Measurements from ENCODE around the gene LRCOL1. TPM values are rescaled to one million over a fixed set of nuclear protein-coding genes. Genes with fewer than 3 reads are reported as not detected.
A peak's percentile ranks its signal among the peaks of the same experiment; 100 is the strongest.

LRCOL1 gene
- total RNA-seq, 1 donor from 2014 or later: not detected

DNA sequence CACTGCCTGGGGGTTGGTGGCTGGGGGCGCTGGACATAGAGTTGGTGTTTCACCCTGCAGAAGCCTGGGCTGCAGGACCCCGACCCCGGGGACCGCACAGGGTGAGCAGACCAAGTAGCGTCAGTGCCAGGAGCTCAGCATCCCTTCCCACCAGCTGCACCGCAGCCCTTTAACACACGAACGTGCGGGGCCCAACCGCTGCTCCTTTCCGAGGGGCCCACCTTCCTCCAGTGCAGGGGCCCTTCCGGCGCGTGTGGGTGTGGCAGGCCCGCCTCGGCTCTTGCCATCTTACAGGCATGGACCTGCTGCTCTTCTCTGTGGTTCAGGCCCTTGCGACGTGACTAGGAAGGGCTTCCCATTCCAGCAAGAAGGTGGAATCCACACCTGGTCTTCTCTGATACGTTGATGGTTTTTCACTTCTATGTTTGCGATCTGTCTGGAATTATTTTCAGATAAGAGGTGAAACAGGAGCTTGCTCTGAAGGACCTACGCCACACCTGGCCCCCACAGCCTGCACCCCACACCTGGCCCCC lies 47.8 kb downstream of the LRCOL1 start:
- Histone ChIP-seq H3K27me3 (ENCODE audit: control insufficient read depth, insufficient read depth, low read length) (no peaks in the 10 kb centered on the region), H3K36me3 (ENCODE audit: control insufficient read depth, insufficient read depth, low read length) (peaks cover 18% of the 10 kb centered on the region), H3K4me3 (ENCODE audit: low read depth, low read length) (no peak overlapping the region)
- FAIRE-seq (no peak), DNase-seq (ENCODE audit: low read depth) (peak; percentile 29)
- TF ChIP-seq CTCF (IDR thresholded peaks at IDR 0.05; ENCODE audit: insufficient read depth, low read length, severe bottlenecking): no peak

- FAIRE-seq: no peak
- peak; percentile 33 for DNase-seq (ENCODE audit: low read depth)
- H3K27me3 ChIP-seq (ENCODE audit: control insufficient read depth, insufficient read depth, low read length): no peaks in the 10 kb centered on the region
- TF ChIP-seq CTCF (IDR thresholded peaks at IDR 0.05; ENCODE audit: insufficient read depth, low read length, severe bottlenecking): peak; percentile 81
- H3K4me3 ChIP-seq (ENCODE audit: low read depth, low read length): no peak overlapping the region
- H3K36me3 ChIP-seq (ENCODE audit: control insufficient read depth, insufficient read depth, low read length): peaks cover 10% of the 10 kb centered on the region
Observed at GRCh38 chr12:132561427-132562156, 48.8 kb downstream of the LRCOL1 start.

DNA sequence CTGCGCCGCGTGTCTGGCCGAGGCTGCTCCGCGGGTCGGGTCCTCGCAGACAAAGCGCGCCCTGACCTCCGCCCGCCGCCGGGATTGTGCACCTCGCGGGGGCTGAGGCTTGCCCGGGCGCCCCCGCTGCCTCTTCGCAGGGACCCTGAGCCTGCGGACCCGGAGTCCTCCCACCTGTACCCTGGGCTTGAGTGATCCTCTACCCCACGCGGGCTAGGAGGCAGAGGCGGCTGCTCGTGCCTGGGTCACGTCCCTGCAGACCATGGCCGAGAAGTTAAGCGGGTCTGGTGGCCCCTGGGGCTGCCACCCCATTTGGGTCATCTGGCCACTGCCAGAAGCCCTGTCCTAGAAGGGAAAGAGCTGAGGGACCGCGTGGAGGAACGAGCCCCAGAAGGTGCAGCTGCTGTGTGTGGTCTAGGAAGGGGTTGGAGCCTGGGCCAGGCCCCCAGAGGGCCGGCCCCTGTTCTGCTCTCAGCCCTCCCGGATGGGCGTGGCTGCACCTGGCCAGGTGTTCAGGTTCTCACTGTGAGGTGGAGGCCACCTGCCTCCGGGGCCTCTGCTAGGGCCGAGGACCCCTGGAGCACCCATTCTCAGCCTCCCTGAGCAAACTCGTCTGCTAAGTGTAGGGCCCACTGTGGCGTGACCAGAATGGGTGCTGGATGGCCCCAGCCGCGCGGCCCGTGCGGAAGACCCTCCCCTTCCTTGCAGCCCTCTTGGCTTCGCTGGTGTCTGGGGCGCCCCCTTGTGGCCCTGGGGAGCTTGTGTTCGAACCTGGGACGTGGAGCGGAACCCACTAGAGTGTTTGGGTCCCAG lies 49.6 kb downstream of the LRCOL1 start:
- FAIRE-seq: no peak
- peak overlapping the region; percentile 69 for H3K4me3 ChIP-seq (ENCODE audit: low read depth, low read length)
- DNase-seq (ENCODE audit: low read depth): peak; percentile 63
- H3K36me3 ChIP-seq (ENCODE audit: control insufficient read depth, insufficient read depth, low read length): peaks cover 6% of the 10 kb centered on the region
- H3K27me3 ChIP-seq (ENCODE audit: control insufficient read depth, insufficient read depth, low read length): no peaks in the 10 kb centered on the region
- TF ChIP-seq CTCF (IDR thresholded peaks at IDR 0.05; ENCODE audit: insufficient read depth, low read length, severe bottlenecking): peak; percentile 83

- FAIRE-seq: no peak
- peak overlapping the region; percentile 69 for H3K4me3 ChIP-seq (ENCODE audit: low read depth, low read length)
Observed at GRCh38 chr12:132560364-132560613, 50.1 kb downstream of the LRCOL1 start.

GRCh38 chr12:132559652-132560363 lies 50.6 kb downstream of the LRCOL1 start:
- TF ChIP-seq CTCF (IDR thresholded peaks at IDR 0.05; ENCODE audit: insufficient read depth, low read length, severe bottlenecking): no peak
- Histone ChIP-seq H3K4me3 (ENCODE audit: low read depth, low read length) (peak overlapping the region; percentile 69), H3K36me3 (ENCODE audit: control insufficient read depth, insufficient read depth, low read length) (peaks cover 1% of the 10 kb centered on the region), H3K27me3 (ENCODE audit: control insufficient read depth, insufficient read depth, low read length) (no peaks in the 10 kb centered on the region)
- DNase-seq (ENCODE audit: low read depth): no peak
- FAIRE-seq: no peak

More at GRCh38 chr12:132560364-132560613, 50.1 kb downstream of the LRCOL1 start:
- Histone ChIP-seq H3K27me3 (ENCODE audit: control insufficient read depth, insufficient read depth, low read length) (no peaks in the 10 kb centered on the region), H3K36me3 (ENCODE audit: control insufficient read depth, insufficient read depth, low read length) (peaks cover 1% of the 10 kb centered on the region)
- DNase-seq (ENCODE audit: low read depth): no peak
- TF ChIP-seq CTCF (IDR thresholded peaks at IDR 0.05; ENCODE audit: insufficient read depth, low read length, severe bottlenecking): no peak

All from bronchial epithelial cell (primary cell).